ENCODE measurements around the gene NRIP2. TPM values are rescaled to one million over a fixed set of nuclear protein-coding genes. Genes with fewer than 3 reads are reported as not detected.

Gene NRIP2
- total and polyA plus RNA-seq, 10 of the 15 experiments (the other 5 are each of a cell fraction or from before 2014, with no cell fraction given), result 0.04 to 0.83 (median 0.42) TPM; not detected in 7

DNA sequence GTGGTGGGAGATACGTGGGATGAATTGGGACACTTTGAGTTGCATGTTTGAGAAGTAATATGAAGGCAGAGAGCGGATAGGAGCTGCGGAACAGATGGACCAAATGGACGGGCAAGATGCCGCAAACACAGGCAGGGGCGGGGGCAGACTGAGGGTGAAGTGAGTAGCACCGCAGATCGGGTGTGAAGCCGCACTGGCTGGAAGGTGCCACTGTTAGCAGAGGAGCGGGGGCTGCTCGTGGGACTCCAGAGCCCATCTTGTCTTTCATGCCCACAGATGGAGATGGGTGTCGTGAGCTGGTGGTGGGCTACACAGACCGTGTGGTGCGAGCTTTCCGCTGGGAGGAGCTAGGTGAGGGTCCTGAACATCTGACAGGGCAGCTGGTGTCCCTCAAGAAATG, 15.0 kb downstream of the NRIP2 start:
- Histone ChIP-seq H4K20me1 (ENCODE audit: control insufficient read depth, insufficient read depth) (no peaks in the 10 kb centered on the region), H3K4me1 (ENCODE audit: control insufficient read depth, insufficient read depth, low read length) (no peaks in the 10 kb centered on the region), H3K4me3 (no peak overlapping the region), H3K27ac (ENCODE audit: control insufficient read depth, insufficient read depth) (no peak overlapping the region), H3K27me3 (replicated peaks in 1 of 2; ENCODE audit: control insufficient read depth in 2 of 2, insufficient read depth in 2 of 2, low read length in 1 of 2) (no peaks in the 10 kb centered on the region), H3K9ac (ENCODE audit: control insufficient read depth, insufficient read depth, low read length) (no peak overlapping the region), H3K4me2 (ENCODE audit: control insufficient read depth, insufficient read depth) (no peak overlapping the region), H3K79me2 (ENCODE audit: control insufficient read depth, insufficient read depth, low read length) (no peaks in the 10 kb centered on the region), H3K36me3 (ENCODE audit: control insufficient read depth in 2 of 2, insufficient read depth in 2 of 2, low read length in 1 of 2) (peaks cover 3 to 16% of the 10 kb centered on the region in 2 experiments), H2AFZ (ENCODE audit: control insufficient read depth, low read depth, low read length) (no peak overlapping the region), H3K9me3 (replicated peaks; ENCODE audit: control insufficient read depth, insufficient read depth, low read length) (no peaks in the 10 kb centered on the region)
- intact Hi-C loops (cut with micrococcal nuclease; ENCODE audit: unreplicated experiment), result no loop called here
- BruUV-seq (replicated peaks), result no TSS peak
- ChIA-PET CTCF (interaction anchor here (0.6 to 0.8 kb wide), 3 partner anchors 23 to 1218 kb away, joined by 3 to 4 read pairs (median 3); no protein-coding TSS in a partner anchor), POLR2A (no interaction called here), RAD21 (ENCODE audit: unreplicated experiment) (no interaction called here), SMC1A (ENCODE audit: uncharacterized antibody, unreplicated experiment) (no interaction called here)
- no peak for DNase-seq (ENCODE audit: low read depth, low spot score)
- TF ChIP-seq LARP7 (IDR thresholded peaks at IDR 0.05) (no peak), MYC (IDR thresholded peaks at IDR 0.05; ENCODE audit: insufficient read depth, insufficient read length, insufficient replicate concordance, low read length, severe bottlenecking) (no peak), NR2F1 (conservative IDR thresholded peaks at IDR 0.05) (no peak), GABPA (IDR thresholded peaks at IDR 0.05; ENCODE audit: low read depth) (no peak), MEF2B (IDR thresholded peaks at IDR 0.05; ENCODE audit: partially characterized antibody, poor library complexity, severe bottlenecking) (no peak), SP1 (IDR thresholded peaks at IDR 0.05; ENCODE audit: low read depth, low read length) (no peak), NFIC (IDR thresholded peaks at IDR 0.05; ENCODE audit: low read depth, low read length) (no peak), NBN (IDR thresholded peaks at IDR 0.05) (no peak), ZNF622 (IDR thresholded peaks at IDR 0.05) (no peak), IRF4 (IDR thresholded peaks at IDR 0.05; ENCODE audit: low read depth, low read length) (no peak), MEF2A (IDR thresholded peaks at IDR 0.05; ENCODE audit: insufficient read depth, low read depth, low read length) (no peak), NR2C2 (IDR thresholded peaks at IDR 0.05; ENCODE audit: borderline replicate concordance, control insufficient read depth, insufficient read length, low read depth) (no peak), GATAD2B (conservative IDR thresholded peaks at IDR 0.05; ENCODE audit: low read depth) (no peak), MXI1 (IDR thresholded peaks at IDR 0.05; ENCODE audit: low read depth, low read length) (no peak), SMAD1 (IDR thresholded peaks at IDR 0.05; ENCODE audit: low read depth, partially characterized antibody) (no peak)
- TF ChIP-seq, protein P1, sequence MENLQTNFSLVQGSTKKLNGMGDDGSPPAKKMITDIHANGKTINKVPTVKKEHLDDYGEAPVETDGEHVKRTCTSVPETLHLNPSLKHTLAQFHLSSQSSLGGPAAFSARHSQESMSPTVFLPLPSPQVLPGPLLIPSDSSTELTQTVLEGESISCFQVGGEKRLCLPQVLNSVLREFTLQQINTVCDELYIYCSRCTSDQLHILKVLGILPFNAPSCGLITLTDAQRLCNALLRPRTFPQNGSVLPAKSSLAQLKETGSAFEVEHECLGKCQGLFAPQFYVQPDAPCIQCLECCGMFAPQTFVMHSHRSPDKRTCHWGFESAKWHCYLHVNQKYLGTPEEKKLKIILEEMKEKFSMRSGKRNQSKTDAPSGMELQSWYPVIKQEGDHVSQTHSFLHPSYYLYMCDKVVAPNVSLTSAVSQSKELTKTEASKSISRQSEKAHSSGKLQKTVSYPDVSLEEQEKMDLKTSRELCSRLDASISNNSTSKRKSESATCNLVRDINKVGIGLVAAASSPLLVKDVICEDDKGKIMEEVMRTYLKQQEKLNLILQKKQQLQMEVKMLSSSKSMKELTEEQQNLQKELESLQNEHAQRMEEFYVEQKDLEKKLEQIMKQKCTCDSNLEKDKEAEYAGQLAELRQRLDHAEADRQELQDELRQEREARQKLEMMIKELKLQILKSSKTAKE (IDR thresholded peaks at IDR 0.05; ENCODE audit: low read depth, poor library complexity, severe bottlenecking), result no peak
- TF ChIP-seq, protein P2, sequence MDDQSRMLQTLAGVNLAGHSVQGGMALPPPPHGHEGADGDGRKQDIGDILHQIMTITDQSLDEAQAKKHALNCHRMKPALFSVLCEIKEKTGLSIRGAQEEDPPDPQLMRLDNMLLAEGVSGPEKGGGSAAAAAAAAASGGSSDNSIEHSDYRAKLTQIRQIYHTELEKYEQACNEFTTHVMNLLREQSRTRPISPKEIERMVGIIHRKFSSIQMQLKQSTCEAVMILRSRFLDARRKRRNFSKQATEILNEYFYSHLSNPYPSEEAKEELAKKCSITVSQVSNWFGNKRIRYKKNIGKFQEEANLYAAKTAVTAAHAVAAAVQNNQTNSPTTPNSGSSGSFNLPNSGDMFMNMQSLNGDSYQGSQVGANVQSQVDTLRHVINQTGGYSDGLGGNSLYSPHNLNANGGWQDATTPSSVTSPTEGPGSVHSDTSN (IDR thresholded peaks at IDR 0.05; ENCODE audit: insufficient replicate concordance, low read depth, low read length), result no peak
- in situ Hi-C loops (cut with MboI), result no loop called here
- no peak for ATAC-seq
- WGBS (ENCODE audit: insufficient coverage, insufficient replicate concordance, low lambda C conversion rate, missing lambda C conversion rate), result 98% methylated on average over 15 of the region's 15 CpGs
- no peak for FAIRE-seq
